Measurements from ENCODE around the gene TTLL11. TPM values are rescaled to one million over a fixed set of nuclear protein-coding genes. Genes with fewer than 3 reads are reported as not detected.
"Not testable (repeated sequence)": the region's sequence is repeated elsewhere in the genome, so short reads cannot be mapped to it uniquely, and the experiment has no call there.

The TTLL11 gene
- polyA plus RNA-seq, 1 of the 3 experiments (the other 2 are of a cell fraction), result 6.8 TPM

DNA sequence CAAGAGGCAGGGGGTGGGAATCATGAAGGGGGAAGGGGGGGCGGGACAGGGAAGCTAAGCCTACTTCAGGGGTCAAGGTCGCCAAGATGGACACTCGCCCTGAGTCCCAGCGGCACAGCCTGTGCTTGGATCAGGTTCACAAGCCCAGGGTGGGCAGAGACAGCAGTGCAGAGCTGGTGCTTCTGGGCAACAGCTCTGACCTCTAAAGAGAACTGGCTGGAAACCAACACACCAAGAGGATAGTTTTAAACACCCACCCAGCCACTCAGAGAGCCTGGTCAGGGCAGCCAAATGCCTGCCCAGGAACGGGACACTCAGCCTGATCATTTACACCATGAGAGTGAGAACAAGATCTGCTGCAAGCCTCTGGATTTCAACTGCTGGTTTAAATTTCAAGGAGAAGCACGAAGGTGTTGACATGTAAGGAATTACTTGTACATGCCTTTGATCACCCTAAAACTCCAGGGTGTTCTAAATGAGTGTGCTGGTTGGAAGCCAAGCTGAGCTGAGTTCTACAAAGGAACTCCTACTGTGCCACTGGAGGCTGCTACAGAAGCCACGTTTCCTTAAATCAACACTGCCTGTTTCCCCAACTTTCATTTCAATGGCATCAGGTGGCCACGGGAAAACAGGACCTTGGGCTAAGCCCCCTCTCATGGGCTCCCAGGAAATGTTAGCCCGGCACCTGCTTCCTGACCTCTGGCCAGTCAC lies 91.5 kb downstream of the TTLL11 start:
- Histone ChIP-seq H4K20me1 (ENCODE audit: insufficient read depth) (no peaks in the 10 kb centered on the region), H3K9me3 (no peaks in the 10 kb centered on the region), H3F3A (replicated peaks; ENCODE audit: insufficient read depth) (no peaks in the 10 kb centered on the region), H3K4me3 (ENCODE audit: low read depth in 2 of 2, low read length in 1 of 2) (no peak overlapping the region), H3K4me1 (ENCODE audit: control insufficient read depth in 1 of 2, insufficient read depth in 2 of 2, low read depth in 1 of 2, low read length in 1 of 2) (no peaks in the 10 kb centered on the region; a peak in 1 of 4 replicates), H3K4me2 (no peak overlapping the region), H3K27me3 (ENCODE audit: insufficient read depth) (no peaks in the 10 kb centered on the region), H3K27ac (ENCODE audit: low read depth in 2 of 2, low read length in 1 of 2) (no peak overlapping the region), H2AFZ (ENCODE audit: low read depth) (no peak overlapping the region), H3K36me3 (replicated peaks in 1 of 2; ENCODE audit: control insufficient read depth in 1 of 2, insufficient read depth in 2 of 2, low read length in 1 of 2) (no peaks in the 10 kb centered on the region), H3K9me2 (no peaks in the 10 kb centered on the region), H3K9ac (no peak overlapping the region), H3K79me2 (ENCODE audit: insufficient read depth) (no peaks in the 10 kb centered on the region)
- POLR2A ChIA-PET, result no interaction called here
- CTCF ChIA-PET, result no interaction called here
- WGBS (ENCODE audit: low lambda C conversion rate), result 86% methylated on average over 7 of the region's 9 CpGs
- DNase-seq, result no peak
- no peak for TF ChIP-seq TAF1 (IDR thresholded peaks at IDR 0.05; ENCODE audit: borderline replicate concordance, low read depth, low read length)
- TF ChIP-seq, protein P1, sequence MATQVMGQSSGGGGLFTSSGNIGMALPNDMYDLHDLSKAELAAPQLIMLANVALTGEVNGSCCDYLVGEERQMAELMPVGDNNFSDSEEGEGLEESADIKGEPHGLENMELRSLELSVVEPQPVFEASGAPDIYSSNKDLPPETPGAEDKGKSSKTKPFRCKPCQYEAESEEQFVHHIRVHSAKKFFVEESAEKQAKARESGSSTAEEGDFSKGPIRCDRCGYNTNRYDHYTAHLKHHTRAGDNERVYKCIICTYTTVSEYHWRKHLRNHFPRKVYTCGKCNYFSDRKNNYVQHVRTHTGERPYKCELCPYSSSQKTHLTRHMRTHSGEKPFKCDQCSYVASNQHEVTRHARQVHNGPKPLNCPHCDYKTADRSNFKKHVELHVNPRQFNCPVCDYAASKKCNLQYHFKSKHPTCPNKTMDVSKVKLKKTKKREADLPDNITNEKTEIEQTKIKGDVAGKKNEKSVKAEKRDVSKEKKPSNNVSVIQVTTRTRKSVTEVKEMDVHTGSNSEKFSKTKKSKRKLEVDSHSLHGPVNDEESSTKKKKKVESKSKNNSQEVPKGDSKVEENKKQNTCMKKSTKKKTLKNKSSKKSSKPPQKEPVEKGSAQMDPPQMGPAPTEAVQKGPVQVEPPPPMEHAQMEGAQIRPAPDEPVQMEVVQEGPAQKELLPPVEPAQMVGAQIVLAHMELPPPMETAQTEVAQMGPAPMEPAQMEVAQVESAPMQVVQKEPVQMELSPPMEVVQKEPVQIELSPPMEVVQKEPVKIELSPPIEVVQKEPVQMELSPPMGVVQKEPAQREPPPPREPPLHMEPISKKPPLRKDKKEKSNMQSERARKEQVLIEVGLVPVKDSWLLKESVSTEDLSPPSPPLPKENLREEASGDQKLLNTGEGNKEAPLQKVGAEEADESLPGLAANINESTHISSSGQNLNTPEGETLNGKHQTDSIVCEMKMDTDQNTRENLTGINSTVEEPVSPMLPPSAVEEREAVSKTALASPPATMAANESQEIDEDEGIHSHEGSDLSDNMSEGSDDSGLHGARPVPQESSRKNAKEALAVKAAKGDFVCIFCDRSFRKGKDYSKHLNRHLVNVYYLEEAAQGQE (IDR thresholded peaks at IDR 0.05; ENCODE audit: low read depth, low read length), result no peak
- no peak for TF ChIP-seq SIN3A (IDR thresholded peaks at IDR 0.05; ENCODE audit: borderline replicate concordance, low read depth, low read length)
- TF ChIP-seq POLR2AphosphoS5 (IDR thresholded peaks at IDR 0.05; ENCODE audit: low read depth, low read length), result no peak
- TF ChIP-seq RFX5 (IDR thresholded peaks at IDR 0.05; ENCODE audit: low read length), result no peak
- TF ChIP-seq, protein P2, sequence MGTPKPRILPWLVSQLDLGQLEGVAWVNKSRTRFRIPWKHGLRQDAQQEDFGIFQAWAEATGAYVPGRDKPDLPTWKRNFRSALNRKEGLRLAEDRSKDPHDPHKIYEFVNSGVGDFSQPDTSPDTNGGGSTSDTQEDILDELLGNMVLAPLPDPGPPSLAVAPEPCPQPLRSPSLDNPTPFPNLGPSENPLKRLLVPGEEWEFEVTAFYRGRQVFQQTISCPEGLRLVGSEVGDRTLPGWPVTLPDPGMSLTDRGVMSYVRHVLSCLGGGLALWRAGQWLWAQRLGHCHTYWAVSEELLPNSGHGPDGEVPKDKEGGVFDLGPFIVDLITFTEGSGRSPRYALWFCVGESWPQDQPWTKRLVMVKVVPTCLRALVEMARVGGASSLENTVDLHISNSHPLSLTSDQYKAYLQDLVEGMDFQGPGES (IDR thresholded peaks at IDR 0.05; ENCODE audit: low read depth, low read length), result no peak
- no peak for TF ChIP-seq FOXM1 (IDR thresholded peaks at IDR 0.05; ENCODE audit: low read depth)
- no peak for TF ChIP-seq GATA2 (CRISPR knock-in tag; IDR thresholded peaks at IDR 0.05)
- TF ChIP-seq RXRA (IDR thresholded peaks at IDR 0.05; ENCODE audit: borderline replicate concordance, low read depth), result no peak
- TF ChIP-seq RCOR1 (IDR thresholded peaks at IDR 0.05; ENCODE audit: low read length), result no peak
- TF ChIP-seq, protein P3, sequence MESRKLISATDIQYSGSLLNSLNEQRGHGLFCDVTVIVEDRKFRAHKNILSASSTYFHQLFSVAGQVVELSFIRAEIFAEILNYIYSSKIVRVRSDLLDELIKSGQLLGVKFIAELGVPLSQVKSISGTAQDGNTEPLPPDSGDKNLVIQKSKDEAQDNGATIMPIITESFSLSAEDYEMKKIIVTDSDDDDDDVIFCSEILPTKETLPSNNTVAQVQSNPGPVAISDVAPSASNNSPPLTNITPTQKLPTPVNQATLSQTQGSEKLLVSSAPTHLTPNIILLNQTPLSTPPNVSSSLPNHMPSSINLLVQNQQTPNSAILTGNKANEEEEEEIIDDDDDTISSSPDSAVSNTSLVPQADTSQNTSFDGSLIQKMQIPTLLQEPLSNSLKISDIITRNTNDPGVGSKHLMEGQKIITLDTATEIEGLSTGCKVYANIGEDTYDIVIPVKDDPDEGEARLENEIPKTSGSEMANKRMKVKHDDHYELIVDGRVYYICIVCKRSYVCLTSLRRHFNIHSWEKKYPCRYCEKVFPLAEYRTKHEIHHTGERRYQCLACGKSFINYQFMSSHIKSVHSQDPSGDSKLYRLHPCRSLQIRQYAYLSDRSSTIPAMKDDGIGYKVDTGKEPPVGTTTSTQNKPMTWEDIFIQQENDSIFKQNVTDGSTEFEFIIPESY (IDR thresholded peaks at IDR 0.05; ENCODE audit: borderline replicate concordance, low read depth), result no peak
- TF ChIP-seq, protein P4, sequence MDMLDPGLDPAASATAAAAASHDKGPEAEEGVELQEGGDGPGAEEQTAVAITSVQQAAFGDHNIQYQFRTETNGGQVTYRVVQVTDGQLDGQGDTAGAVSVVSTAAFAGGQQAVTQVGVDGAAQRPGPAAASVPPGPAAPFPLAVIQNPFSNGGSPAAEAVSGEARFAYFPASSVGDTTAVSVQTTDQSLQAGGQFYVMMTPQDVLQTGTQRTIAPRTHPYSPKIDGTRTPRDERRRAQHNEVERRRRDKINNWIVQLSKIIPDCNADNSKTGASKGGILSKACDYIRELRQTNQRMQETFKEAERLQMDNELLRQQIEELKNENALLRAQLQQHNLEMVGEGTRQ (IDR thresholded peaks at IDR 0.05; ENCODE audit: borderline replicate concordance, low read depth, low read length), result no peak
- TF ChIP-seq, protein P5, sequence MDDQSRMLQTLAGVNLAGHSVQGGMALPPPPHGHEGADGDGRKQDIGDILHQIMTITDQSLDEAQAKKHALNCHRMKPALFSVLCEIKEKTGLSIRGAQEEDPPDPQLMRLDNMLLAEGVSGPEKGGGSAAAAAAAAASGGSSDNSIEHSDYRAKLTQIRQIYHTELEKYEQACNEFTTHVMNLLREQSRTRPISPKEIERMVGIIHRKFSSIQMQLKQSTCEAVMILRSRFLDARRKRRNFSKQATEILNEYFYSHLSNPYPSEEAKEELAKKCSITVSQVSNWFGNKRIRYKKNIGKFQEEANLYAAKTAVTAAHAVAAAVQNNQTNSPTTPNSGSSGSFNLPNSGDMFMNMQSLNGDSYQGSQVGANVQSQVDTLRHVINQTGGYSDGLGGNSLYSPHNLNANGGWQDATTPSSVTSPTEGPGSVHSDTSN (IDR thresholded peaks at IDR 0.05), result no peak
- no peak for TF ChIP-seq GABPA (IDR thresholded peaks at IDR 0.05; ENCODE audit: low read depth)
- no peak for TF ChIP-seq ELF1 (IDR thresholded peaks at IDR 0.05)
- TF ChIP-seq EZH2phosphoT487 (IDR thresholded peaks at IDR 0.05; ENCODE audit: borderline replicate concordance, low read depth), result no peak
- TF ChIP-seq NFIC (IDR thresholded peaks at IDR 0.05; ENCODE audit: borderline replicate concordance), result no peak
- no peak for TF ChIP-seq TEAD4 (IDR thresholded peaks at IDR 0.05; ENCODE audit: borderline replicate concordance, insufficient read depth)
- TF ChIP-seq RAD21 (IDR thresholded peaks at IDR 0.05; ENCODE audit: low read length), result no peak
- TF ChIP-seq JUND (IDR thresholded peaks at IDR 0.05), result no peak

DNA sequence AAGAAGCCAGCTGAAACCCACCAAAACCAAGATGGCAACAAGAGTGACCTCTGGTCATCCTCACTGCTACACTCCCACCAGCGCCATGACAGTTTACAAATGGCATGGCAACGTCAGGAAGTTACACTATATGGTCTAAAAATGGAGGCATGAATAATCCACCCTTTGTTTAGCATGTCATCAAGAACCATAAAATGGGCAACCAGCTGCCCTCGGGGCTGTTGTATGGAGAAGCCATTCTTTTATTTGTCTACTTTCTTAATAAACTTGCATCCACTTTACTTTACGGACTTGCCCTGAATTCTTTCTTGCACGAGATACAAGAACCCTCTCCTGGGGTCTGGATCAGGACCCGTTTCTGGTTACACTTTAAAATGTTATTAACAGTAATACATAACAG lies 92.6 kb downstream of the TTLL11 start:
- H3K36me3 ChIP-seq (replicated peaks in 1 of 2; ENCODE audit: control insufficient read depth in 1 of 2, insufficient read depth in 2 of 2, low read length in 1 of 2); H2AFZ ChIP-seq (ENCODE audit: low read depth); H3K79me2 ChIP-seq (ENCODE audit: insufficient read depth); H3K4me2 ChIP-seq; H3K4me3 ChIP-seq (ENCODE audit: low read depth in 2 of 2, low read length in 1 of 2); H3K27ac ChIP-seq (ENCODE audit: low read depth in 2 of 2, low read length in 1 of 2); H3F3A ChIP-seq (replicated peaks; ENCODE audit: insufficient read depth); H4K20me1 ChIP-seq (ENCODE audit: insufficient read depth); DNase-seq; H3K9me3 ChIP-seq; H3K9me2 ChIP-seq; H3K27me3 ChIP-seq (ENCODE audit: insufficient read depth); H3K9ac ChIP-seq; CTCF ChIA-PET; H3K4me1 ChIP-seq (ENCODE audit: control insufficient read depth in 1 of 2, insufficient read depth in 2 of 2, low read depth in 1 of 2, low read length in 1 of 2): not testable (repeated sequence)
- 84% methylated on average over 6 of the region's 6 CpGs for WGBS (ENCODE audit: low lambda C conversion rate)
- POLR2A ChIA-PET, result interaction anchor here (0.6 kb wide), 1 partner anchor 455 kb away, joined by 4 read pairs; no protein-coding TSS in a partner anchor

All from SK-N-SH (cell line).